Endodermal cell (in vitro differentiated cells): Measurements from ENCODE around the gene APAF1. TPM values are rescaled to one million over a fixed set of nuclear protein-coding genes. Genes with fewer than 3 reads are reported as not detected.

ENCODE experiments used
- DNase-seq: peaks from one replicate; pipeline ENCODE4 v3.0.0-alpha.2; 2017
- H3K27ac ChIP-seq: 2 replicates; pipeline ENCODE4 v1.5.1; 2013; ENCODE audit warnings: mild to moderate bottlenecking, low read depth, low read length, moderate library complexity
- H3K27me3 ChIP-seq: 2 replicates; pipeline ENCODE4 v1.6.1; 2013; ENCODE audit warnings: mild to moderate bottlenecking, low read length, moderate library complexity; ENCODE audit not compliant: insufficient read depth, control insufficient read depth, poor library complexity, severe bottlenecking
- H3K36me3 ChIP-seq: 2 replicates; pipeline ENCODE4 v1.7.0; 2013; ENCODE audit warnings: mild to moderate bottlenecking, low read length, moderate library complexity; ENCODE audit not compliant: control insufficient read depth, insufficient read depth
- H3K4me1 ChIP-seq: one replicate; pipeline ENCODE4 v1.7.0; 2013; ENCODE audit warnings: low read length; ENCODE audit not compliant: control insufficient read depth, insufficient read depth
- H3K4me3 ChIP-seq: 2 replicates; pipeline ENCODE4 v1.5.1; 2013; ENCODE audit warnings: mild to moderate bottlenecking, low read length, moderate library complexity
- H3K9ac ChIP-seq: 2 replicates; pipeline ENCODE4 v1.6.1; 2013; ENCODE audit warnings: mild to moderate bottlenecking, low read length, moderate library complexity; ENCODE audit not compliant: poor library complexity, severe bottlenecking; ENCODE audit errors: extremely low read depth
- H3K9me3 ChIP-seq: 2 replicates; pipeline ENCODE4 v1.6.1; 2013; ENCODE audit warnings: mild to moderate bottlenecking, low read length, moderate library complexity; ENCODE audit not compliant: control insufficient read depth
- H3K27ac Mint-ChIP-seq: 2 replicates; pipeline ENCODE4 v1.8.0; 2020; ENCODE audit warnings: mixed read lengths
- H3K27me3 Mint-ChIP-seq: 2 replicates; pipeline ENCODE4 v1.8.0; 2021; ENCODE audit warnings: mild to moderate bottlenecking, mixed read lengths; ENCODE audit not compliant: insufficient read depth
- H3K36me3 Mint-ChIP-seq: 2 replicates; pipeline ENCODE4 v1.8.0; 2020; ENCODE audit warnings: low read depth, mixed read lengths
- H3K4me1 Mint-ChIP-seq: 2 replicates; pipeline ENCODE4 v1.8.0; 2020; ENCODE audit warnings: mixed read lengths
- H3K4me3 Mint-ChIP-seq: 2 replicates; pipeline ENCODE4 v1.8.0; 2020; ENCODE audit warnings: mild to moderate bottlenecking, moderate library complexity, mixed read lengths
- H3K9me3 Mint-ChIP-seq: 2 replicates; pipeline ENCODE4 v1.8.0; 2020; ENCODE audit warnings: mild to moderate bottlenecking, mixed read lengths
- WGBS, 2 experiments: methylation state at CpG; one replicate each; pipeline versions ENCODE4 v1.1.5 to v1.1.7; 2013; ENCODE audit warnings: missing lambda C conversion rate in 2 of 2, mixed read lengths in 1 of 2; ENCODE audit not compliant: insufficient coverage in 1 of 2, insufficient read length in 1 of 2; 5-methylcytosine and 5-hydroxymethylcytosine counted together
- total RNA-seq, 2 donors: library from RNA; stranded (reverse); fragmentation: NEBNext Ultra II Directional in 1 of 2; extraction: Animal tissue kit (Norgen Biotek cat#: 25700) in 1 of 2; gene quantifications; 2 replicates in 1 of 2; 3 replicates in 1 of 2; pipeline ENCODE4 v1.2.1, GENCODE V29; 2021
- TF ChIP-seq, protein P1 (sequence below): fragments of 200-600 bp; sonication (generic); conservative IDR thresholded peaks from 2 replicates; pipeline ENCODE4 v1.5.0; 2021; ENCODE audit warnings: antibody characterized with exemption, mild to moderate bottlenecking

The APAF1 gene
- total RNA-seq, 2 donors from 2014 or later: 23.8 to 32.4 TPM

DNA sequence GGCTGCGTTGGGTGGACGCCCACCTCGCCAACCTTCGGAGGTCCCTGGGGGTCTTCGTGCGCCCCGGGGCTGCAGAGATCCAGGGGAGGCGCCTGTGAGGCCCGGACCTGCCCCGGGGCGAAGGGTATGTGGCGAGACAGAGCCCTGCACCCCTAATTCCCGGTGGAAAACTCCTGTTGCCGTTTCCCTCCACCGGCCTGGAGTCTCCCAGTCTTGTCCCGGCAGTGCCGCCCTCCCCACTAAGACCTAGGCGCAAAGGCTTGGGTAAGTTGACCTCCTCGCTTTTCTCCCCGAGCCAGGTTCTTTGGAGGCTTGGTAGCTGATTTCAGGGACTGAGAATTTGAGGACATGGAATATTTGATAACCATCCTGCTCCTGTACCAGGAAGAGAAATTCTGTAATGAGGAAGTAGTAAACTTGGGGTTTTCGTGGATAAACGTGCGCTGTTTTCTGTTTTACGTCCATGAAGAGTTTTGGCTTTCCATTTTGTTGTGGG is 530 bp downstream of the APAF1 start:
- TF ChIP-seq, protein P1, sequence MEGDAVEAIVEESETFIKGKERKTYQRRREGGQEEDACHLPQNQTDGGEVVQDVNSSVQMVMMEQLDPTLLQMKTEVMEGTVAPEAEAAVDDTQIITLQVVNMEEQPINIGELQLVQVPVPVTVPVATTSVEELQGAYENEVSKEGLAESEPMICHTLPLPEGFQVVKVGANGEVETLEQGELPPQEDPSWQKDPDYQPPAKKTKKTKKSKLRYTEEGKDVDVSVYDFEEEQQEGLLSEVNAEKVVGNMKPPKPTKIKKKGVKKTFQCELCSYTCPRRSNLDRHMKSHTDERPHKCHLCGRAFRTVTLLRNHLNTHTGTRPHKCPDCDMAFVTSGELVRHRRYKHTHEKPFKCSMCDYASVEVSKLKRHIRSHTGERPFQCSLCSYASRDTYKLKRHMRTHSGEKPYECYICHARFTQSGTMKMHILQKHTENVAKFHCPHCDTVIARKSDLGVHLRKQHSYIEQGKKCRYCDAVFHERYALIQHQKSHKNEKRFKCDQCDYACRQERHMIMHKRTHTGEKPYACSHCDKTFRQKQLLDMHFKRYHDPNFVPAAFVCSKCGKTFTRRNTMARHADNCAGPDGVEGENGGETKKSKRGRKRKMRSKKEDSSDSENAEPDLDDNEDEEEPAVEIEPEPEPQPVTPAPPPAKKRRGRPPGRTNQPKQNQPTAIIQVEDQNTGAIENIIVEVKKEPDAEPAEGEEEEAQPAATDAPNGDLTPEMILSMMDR: no peak
- H3K27ac Mint-ChIP-seq: peak overlapping the region; percentile 45
- H3K36me3 ChIP-seq: peaks cover 30% of the 10 kb centered on the region
- peaks cover 9% of the 10 kb centered on the region for H3K4me1 Mint-ChIP-seq
- H3K27me3 Mint-ChIP-seq: no peaks in the 10 kb centered on the region
- H3K27ac ChIP-seq: peak overlapping the region; percentile 92
- WGBS, 2 experiments: 4 to 7% methylated on average over 7 to 24 of the region's 24 CpGs
- H3K9me3 ChIP-seq: no peaks in the 10 kb centered on the region
- H3K4me3 Mint-ChIP-seq: peak overlapping the region; percentile 90
- H3K4me3 ChIP-seq: peak overlapping the region; percentile 100
- no peaks in the 10 kb centered on the region for H3K9me3 Mint-ChIP-seq
- H3K27me3 ChIP-seq: no peaks in the 10 kb centered on the region
- H3K4me1 ChIP-seq: no peaks in the 10 kb centered on the region
- H3K36me3 Mint-ChIP-seq: peaks cover 16% of the 10 kb centered on the region
- H3K9ac ChIP-seq: peak overlapping the region; percentile 64
- peak; percentile 79 for DNase-seq

DNA sequence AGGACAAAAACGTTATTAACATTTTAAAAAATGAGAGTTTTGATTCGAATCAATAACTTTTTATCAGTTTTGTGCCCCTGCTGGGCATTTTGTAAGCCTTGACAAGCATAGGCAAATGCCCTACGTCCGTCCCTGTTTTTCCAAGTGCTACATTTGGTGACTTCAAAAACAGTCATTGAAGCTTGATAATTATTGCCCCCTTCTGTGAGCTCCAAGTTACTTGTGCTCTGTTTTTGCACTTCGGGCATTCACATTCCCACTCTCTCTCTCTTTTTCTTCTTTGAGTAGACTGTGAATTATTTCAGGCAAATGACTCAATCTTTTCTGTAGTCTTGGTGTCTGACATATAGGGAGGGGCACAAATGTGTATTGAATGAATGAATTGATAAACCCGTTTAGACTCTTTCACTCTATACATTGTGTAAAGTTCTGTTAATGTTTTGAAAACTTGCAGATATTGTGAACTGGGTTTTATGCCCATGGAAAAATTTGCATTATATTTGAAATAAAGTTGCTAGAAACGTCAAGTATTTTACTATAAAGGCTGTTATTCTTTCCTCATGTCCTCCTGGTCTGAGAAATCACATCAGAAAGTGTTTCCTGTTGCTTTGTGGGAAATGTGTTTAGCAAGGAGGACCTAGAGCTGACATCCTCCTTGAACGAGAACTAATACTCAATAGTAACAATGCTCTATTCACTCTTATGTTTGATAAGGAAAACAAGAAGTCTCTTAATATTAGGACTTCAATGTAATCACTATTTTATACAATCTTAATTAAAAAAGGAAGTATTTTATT is 1.4 kb downstream of the APAF1 start:
- no peak for DNase-seq
- H3K4me3 Mint-ChIP-seq: peak overlapping the region; percentile 90
- H3K27ac ChIP-seq: no peak overlapping the region
- peaks cover 9% of the 10 kb centered on the region for H3K4me1 Mint-ChIP-seq
- no peaks in the 10 kb centered on the region for H3K27me3 ChIP-seq
- H3K9me3 ChIP-seq: no peaks in the 10 kb centered on the region
- peaks cover 21% of the 10 kb centered on the region for H3K36me3 Mint-ChIP-seq
- H3K9me3 Mint-ChIP-seq: no peaks in the 10 kb centered on the region
- no peaks in the 10 kb centered on the region for H3K27me3 Mint-ChIP-seq
- no peaks in the 10 kb centered on the region for H3K4me1 ChIP-seq
- H3K4me3 ChIP-seq: peak overlapping the region; percentile 100
- H3K9ac ChIP-seq: peak overlapping the region; percentile 64
- TF ChIP-seq, protein P1: peak; percentile 32
- peaks cover 38% of the 10 kb centered on the region for H3K36me3 ChIP-seq
- no peak overlapping the region for H3K27ac Mint-ChIP-seq
- WGBS, 2 experiments: 39 to 41% methylated on average over 3 to 7 of the region's 8 CpGs

DNA sequence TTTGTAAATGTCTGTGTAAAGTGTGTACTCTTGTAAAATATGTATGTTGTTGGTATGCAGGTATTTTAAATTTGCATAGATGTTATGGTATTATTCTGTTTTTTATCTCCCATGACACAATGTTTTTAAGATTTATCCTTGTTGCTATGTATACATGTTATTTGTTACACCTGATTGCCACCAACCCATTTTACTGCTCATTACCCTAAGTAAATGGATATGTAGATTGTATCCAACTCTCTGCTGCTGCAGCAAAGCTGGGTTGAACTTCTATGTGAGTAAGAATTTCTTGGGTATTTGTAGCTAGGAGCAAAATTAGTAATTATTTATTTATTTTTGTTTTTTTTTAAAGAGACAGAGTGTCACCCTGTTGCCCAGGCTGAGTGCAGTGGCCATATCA is 6.2 kb downstream of the APAF1 start:
- Histone ChIP-seq H3K4me1 (no peaks in the 10 kb centered on the region), H3K27ac (no peak overlapping the region), H3K27me3 (no peaks in the 10 kb centered on the region), H3K9ac (no peak overlapping the region), H3K36me3 (peaks cover 60% of the 10 kb centered on the region), H3K4me3 (no peak overlapping the region), H3K9me3 (no peaks in the 10 kb centered on the region)
- DNase-seq: no peak
- Mint-ChIP-seq H3K9me3 (no peaks in the 10 kb centered on the region), H3K36me3 (peaks cover 37% of the 10 kb centered on the region), H3K27ac (no peak overlapping the region), H3K4me3 (no peak overlapping the region), H3K4me1 (peaks cover 7% of the 10 kb centered on the region), H3K27me3 (no peaks in the 10 kb centered on the region)
- TF ChIP-seq, protein P1: no peak
